ENCODE results near the gene SLC10A6.

The SLC10A6 gene

DNA sequence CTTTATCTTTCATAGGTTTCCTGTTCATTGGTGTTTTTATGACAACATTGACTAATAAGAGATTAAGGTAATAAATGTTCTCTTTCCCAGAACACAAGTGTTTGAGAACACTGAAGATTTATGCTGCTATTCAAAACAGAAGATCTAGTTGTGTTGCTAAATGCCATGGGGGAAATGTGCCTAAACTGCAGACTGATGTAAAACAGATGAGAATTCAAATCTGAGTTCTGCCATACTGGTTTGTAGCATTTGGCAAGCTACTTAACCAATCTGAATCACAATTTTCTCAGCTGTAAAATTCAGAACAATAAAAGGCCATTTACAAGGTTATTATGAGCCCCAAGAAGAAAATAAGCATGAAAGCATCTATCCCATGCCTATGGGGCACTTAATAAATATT lies 2.3 kb downstream of the SLC10A6 start:
- no peak for DNase-seq

DNA sequence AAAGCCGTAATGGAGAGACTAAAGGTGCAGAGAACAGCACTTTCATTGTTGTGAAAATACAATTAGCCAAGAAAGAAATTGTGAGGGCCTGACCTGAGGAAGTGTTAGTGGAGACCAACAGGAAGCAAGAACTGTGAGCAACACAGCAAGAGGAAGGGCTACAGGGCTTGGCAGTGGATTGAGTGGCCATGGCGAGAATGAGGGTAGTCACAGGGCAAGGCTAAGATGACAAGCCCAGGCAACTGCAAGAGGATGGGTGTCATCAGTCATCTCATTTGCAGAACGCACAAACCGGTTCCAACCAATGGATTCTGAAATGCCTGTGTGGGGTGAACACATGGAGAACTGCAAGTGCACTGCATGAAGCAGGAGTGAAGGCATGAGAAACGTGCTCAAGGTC lies 3.6 kb downstream of the SLC10A6 start:
- DNase-seq, result no peak

DNA sequence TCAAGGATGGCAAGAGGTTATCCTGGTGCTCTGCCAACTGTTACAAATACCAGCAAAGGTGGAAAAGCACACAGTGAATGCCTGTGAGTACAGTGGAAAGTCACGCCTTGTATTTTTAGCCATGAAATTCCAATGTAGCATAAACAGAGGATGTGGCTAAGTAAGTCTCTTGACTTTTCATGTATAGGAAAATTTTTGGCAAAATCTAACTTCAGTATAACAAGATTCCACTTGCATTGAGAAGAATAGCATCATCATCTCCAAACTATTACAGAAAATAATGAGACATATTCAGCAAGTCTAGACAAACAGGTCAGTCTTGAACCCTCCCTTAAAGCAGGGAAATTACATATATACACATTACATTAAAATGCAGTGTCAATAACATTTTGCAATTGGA lies 7.9 kb downstream of the SLC10A6 start:
- no peak for DNase-seq

DNA sequence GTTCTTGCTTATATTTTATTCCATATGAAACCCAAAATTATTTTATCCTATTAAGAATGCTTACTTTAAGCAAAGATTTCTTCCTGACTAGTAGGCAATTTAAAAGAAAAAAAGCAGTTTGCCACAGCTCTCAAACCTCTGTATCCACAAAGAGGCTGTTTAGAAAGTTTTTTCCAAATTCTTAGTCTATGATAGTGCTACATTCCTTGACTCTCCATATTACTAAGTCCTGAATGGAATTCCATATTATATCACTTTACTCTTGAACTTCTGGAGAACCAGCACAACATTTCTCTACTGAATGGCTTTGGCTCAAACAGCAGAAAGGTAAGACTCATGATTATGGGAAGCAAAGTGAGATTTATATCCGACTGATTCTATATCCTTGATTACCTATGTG lies 8.3 kb downstream of the SLC10A6 start:
- no peak for DNase-seq

DNA sequence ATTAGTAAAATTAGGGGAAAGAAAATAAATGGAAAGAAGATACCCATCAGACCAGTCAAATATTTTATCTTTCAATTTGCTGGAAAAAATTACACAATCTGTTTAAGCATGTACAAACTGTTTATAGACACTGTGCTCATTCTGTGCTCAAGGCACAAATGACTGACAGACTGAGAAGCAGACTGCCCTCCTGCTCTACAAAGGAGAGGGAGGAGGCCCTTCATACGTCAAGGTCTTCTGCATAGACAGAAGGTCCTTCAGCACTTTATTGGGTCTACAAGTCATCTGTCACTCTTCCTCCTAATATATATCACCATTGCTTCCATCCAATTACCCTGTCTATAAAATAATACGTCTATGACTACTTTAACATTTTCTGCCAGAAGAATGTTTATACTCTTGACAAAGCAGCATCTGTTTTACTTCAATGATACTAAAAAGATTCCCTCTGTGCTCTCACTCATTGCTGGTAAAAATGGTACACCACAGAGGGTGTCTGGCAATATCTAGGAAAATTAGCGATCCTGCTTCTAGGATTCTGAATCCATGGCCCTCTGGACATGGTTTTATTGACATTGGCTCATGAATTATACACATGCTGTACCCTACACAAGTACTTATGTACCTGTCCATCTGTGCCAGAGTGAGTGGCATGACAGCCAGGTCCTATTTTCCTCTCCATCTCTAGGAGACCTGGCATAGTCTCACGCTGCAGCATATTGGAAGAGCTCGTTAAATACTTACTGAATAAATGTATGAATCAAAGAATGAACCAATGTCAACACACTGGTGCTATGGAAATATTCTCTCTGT lies 11.3 kb downstream of the SLC10A6 start:
- DNase-seq, result no peak

DNA sequence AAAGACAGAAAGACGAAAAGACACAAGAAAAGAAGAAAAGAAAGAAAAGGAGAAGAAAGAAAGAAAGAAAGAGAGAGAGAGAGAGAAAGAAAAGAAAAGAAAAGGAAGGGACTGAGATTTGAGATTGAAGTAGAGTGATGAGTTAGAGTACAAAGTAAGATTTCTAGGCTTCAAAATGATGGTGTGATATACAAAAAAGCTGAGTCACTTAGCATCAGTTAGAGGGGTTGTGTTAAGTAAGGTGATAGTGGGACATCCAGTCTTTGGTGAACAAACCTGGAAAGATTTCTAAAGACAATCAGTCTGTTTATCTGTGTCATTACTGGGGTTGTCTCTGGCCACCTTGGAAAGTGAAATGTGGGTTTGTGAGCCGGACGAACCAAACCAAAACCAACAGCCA lies 13.5 kb downstream of the SLC10A6 start:
- DNase-seq, result no peak

DNA sequence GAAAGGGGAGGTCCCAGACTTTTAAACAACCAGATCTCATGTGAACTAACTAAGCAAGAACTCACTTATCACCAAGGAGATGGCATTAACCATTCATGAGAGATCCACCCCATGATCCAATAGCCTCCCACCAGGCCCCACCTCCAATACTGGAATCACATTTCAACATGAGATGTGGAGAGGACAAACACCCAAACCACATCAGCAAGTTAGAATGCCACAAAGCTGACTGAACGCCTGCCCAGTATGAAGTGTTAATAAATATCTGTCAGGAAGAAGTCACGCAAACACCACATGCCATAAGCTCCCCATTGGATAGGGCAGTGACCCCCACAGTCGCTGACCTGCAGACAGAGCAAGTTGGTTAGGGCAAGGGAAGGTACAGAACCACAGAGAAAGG lies 14.3 kb downstream of the SLC10A6 start:
- no peak for DNase-seq

DNA sequence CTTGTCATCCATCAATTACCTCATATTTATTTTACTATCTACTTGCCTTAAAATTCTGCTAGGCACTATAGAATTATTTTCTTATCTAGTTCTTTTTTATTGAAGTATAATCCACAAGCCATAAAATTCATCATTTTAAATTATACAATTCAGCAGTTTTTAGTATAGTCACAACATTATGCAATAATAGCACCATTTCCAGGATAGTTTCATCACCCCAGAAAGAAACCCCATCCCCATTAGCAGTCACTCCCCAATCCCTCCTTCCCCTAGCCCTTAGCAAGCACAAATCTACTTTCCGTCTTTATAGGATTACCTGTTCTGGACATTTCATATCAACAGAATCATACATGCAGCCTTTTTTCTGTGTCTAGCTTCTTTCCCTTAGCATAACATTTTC lies 15.6 kb downstream of the SLC10A6 start:
- no peak for DNase-seq

DNA sequence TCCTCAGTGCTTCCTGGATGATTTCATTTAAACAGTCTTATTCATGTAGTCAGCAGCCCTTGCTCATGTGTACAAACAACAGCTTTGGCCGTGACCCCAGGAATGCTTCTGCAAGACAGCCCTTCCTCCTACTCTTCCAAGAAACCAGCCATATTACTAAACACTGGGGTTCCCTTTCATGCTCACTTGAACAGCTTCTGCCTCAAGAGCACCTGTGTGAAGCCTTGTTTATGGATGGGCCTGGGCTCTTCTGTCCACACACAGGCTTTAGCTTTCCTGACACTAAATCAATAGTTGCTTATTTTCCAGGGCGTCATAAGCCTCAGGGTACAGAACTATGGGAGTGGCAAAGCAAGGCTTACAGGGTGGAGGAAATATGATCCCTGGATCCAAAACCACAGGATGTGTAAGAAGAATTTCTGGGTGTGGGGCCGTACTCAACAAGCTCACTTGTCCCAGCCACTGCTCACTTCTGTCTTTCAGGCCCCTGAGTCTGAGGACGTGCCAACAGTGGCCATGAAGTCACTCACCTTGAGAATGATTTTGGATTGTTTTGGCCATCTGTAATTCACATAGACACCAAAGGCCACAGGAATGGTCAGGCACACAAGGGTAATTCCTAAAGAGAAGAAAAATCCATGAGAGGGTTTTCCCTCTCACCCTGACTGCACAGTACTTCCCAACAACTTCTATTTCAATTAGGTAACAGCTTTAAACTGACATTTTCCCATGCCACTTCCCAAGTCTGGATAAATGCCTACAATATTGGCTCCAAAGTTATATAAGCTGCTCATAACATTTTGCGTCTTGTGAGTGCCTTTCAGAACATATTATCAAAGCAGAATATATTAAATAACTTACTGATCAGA lies 17.7 kb downstream of the SLC10A6 start:
- no peak for DNase-seq

DNA sequence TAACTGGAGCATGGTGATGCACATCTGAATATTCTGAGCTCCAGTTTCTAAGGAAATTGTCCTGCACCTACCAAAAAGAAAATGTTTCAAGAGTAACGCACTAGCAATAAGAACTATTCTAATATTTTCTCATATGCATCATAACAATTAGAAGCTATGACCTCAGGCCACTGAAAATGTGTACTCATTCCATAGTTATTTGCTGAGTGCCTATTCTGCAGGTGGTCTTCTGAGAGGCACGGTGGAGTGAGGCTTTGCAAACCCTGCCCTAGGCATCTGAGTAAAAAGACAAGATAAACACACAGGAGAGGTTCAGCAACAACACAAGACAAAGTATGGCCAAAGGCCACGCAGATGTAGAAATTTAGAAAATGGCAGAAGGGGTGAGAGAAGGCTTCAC lies 23.7 kb downstream of the SLC10A6 start:
- no peak for DNase-seq

DNA sequence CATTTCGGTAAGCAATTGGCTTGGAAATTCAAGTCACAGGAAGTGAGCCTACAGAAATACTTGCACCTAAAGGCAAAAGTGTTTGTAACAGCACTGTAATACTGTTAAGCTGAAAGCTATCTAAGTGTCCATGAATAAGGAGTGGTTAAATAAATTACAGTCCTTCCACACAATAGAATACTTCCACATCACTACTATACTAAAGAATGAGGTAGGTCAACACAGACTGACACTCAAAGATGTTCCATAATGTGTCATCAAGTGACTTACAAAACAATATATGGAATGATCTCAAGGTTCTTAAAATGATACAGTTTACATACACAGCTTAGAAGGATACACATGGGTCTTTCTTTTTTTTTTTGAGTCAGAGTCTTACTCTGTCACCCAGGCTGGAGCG lies 27.0 kb downstream of the SLC10A6 start:
- no peak for DNase-seq

DNA sequence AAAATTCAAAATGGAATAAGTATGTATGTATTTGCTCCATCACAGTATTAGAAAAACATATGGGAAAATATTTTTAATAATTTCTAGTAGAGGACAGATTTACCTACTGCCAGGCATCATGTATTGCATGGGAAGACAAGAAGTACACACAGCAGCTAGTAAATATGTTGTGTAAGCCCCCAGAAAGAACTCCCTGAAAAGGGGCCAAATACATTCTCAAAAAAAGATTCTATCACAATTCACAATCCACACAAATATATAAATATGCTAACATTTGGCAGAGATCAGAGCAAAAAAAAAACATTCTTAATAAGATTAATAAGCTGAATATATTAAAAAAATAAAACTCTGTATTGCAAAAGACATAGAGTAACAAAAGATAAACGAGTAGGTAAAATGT lies 28.0 kb downstream of the SLC10A6 start:
- no peak for DNase-seq

DNA sequence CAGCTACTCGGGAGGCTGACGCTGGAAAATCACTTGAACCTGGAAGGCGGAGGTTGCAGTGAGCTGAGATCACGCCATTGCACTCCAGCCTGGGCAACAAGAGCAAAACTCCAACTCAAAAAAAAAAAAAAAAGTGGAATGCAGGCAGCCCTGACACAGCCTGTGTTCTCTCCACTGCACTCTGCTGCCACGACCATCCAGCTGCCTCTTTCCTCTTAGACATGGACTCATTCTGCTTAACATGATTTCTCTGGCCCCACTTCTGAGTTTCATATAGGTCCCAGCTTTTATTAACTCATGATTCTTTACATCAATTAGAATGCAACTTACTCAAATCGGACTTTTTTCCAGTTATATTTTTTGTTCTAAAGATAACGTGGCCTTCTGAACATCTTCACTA lies 29.6 kb downstream of the SLC10A6 start:
- no peak for DNase-seq

DNA sequence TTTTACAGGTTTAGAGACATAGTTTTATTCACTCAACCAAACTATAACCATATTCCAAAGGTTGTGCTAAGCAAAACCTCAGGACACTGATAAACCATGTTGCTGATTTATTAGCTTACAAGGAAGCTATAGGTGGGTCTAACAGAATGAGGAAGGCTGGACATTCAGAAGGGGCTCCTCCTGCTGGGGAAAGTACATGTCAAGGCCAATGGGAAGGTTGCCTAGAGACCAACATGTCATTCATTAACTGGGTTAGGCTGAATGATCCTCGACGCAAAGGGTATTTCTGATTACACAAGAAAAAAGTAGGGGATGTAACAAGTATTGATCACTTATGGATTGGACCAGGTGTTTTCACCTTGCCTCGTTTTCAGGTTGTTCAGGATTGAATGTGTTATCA lies 30.3 kb downstream of the SLC10A6 start:
- DNase-seq, result no peak

DNA sequence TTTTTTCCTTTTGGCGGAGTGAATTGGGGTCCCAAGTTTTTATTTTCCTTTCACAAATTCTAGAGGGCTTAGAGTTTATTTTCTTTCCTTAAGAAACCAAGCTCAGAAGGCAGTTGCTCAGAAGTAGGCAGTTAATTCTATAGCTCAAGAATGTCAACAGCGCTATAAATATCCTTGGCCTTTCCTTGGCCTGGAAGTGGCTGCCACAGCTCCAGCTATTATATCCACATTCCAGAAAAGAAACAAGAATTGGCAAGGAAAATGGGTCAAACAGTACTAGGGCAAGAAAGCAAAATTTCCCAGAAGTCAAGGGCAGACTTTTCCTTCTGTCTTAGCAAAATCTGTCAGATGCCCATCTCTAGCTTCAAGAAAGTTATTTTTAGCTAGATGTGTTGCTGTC lies 31.0 kb downstream of the SLC10A6 start:
- no peak for DNase-seq

DNA sequence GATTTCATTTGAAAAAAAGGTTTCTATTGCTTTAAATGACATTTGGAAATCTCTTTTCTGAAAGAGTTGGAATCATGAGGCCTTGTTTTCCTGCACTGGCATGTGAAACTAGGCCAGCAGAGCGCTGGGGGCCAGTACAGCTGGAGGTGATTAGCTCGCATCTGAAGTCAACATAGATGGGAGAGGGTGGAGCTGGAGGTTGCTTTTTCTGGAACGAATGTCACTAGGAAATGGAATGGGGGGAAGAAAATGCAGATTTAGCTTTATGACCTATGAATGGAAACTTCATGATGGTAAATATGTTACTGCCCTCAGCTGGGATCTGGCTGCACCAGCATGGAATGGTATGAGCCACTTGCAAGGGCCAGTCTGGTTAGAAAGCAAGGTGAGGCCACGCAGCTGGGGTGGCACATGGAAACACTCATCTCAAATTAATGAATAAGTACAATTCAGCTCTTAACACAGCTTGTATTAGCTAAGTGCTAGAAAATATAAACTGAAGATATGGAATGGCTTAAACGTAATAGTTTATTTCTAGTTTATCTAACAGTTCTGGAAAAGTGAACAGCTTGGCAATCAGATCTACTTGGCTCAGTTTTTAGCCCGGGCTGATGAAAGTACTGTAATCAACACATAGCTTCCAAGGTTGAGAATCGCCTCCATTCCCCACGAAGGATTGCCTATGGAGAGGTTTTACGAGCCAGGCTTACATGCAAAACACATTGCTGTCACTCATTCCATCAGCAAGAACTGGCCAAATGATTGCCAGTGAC lies 32.5 kb downstream of the SLC10A6 start:
- no peak for DNase-seq

DNA sequence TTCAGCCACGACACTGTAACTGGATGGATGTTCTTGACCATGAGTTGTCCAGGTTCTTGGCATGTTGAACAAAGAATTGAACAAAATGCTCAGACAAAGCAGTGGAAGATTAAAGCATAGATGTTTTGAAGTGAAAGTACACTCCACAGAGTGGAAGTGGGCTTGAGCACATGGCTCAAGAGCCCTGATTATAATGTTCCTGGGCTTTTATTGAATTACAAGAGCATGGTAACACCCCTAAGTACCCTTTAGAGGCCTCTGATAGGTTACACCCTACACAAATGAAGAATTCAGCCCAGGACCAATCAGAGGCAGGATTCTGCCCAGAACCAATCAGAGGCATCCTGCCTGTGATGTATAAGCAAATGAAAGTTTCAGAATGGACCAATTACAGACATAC lies 33.5 kb downstream of the SLC10A6 start:
- no peak for DNase-seq

DNA sequence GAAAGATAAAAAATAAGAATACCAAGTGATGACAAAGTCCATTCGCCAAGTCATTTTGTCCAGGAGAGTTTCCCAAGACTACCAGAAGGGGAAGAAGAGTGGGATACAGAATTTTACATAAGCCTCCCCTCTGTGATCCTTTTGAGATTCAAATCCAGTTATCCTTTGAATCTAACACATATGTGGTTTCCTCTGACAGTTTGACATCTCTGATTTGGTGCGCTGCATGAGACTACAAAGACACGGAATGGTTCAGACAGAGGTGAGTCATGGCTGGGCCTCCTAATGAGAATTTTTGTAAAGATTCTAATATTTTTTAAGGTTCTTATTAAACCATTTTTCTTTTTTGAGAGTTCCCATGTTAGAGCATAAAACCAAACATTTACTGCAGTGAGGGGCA lies 38.3 kb downstream of the SLC10A6 start:
- DNase-seq, result no peak

DNA sequence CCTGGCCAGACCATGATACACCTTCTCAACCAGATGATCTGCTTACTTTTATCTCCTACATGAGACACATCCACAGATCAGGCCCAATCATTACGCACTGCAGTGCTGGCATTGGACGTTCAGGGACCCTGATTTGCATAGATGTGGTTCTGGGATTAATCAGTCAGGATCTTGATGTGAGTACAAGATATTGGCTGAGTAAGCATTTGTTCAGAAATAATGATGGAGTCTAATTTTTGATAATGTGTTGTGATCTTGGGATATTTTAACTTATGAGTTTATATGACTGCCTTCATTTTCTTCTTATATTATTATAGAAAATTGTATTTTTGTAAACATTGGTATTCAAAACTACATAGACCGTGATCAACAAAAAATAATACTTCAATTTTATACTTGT lies 39.4 kb downstream of the SLC10A6 start:
- no peak for DNase-seq

DNA sequence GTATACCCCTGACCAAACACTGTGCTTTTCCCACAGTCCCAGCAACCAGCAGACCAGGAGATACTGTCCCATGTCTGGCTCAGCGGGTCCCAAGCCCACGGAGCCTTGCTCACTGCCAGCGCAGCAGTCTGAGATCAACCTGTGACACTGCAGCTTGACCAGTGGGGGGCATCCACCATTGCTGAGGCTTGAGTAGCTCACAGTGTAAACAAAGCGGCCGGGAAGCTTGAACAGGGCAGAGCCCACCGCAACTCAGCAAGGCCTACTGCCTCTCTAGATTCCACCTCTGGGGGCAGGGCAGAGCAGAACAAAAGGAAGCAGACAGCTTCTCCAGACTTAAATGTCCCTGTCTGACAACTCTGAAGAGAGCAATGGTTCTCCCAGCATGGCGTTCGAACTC lies 58.1 kb downstream of the SLC10A6 start:
- DNase-seq, result no peak

DNA sequence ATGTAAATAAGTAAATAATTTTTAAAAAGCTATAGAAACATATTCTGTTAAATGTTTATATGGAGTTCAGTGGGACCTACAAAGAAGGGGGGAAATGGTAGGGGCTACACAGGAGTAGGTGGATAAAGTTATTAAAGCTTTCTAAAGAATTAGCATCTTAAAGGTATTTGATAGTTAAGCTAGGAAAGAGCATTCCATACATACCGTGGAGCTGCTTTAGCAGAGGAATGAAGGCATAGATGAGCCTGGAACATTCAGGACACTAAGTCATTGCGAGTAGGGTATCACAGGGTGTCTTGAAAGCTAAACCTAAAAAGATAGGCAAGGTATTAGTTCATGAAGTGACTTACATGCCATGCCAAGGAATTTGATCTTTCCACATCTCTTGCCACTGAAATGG lies 60.4 kb downstream of the SLC10A6 start:
- DNase-seq, result no peak

DNA sequence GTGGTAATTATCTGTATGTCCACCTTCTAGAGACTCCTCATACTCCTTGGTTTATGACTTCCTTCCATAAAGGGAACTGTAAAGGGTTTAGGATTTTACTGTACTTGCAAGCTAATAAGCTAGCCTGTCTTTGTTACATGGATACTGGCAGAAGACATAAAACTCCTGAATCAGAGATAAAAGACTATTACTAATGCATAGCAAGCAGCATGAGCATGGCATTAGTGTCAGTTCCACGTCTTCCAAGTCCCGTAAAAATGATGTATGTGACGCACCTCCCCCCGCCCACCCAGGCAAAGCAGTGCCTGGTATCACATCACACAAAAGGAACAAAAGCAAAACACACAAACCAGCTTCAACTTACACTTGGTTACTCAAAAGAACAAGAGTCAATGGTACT lies 71.0 kb downstream of the SLC10A6 start:
- no peak for DNase-seq

DNA sequence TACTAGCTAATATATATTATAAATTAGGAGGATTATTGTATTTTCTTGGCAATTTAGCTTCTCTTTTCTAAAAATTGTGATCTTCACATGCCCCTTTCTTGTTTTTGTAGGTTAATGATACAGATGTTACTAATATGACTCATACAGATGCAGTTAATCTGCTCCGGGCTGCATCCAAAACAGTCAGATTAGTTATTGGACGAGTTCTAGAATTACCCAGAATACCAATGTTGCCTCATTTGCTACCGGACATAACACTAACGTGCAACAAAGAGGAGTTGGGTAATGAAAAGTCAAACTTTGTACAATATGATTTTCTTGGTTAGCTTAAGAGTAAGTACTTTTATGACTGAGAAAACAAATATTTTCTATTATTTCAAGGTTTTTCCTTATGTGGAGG lies 74.1 kb downstream of the SLC10A6 start:
- no peak for DNase-seq
